Measurements from ENCODE around the gene MCC.

Gene MCC

DNA sequence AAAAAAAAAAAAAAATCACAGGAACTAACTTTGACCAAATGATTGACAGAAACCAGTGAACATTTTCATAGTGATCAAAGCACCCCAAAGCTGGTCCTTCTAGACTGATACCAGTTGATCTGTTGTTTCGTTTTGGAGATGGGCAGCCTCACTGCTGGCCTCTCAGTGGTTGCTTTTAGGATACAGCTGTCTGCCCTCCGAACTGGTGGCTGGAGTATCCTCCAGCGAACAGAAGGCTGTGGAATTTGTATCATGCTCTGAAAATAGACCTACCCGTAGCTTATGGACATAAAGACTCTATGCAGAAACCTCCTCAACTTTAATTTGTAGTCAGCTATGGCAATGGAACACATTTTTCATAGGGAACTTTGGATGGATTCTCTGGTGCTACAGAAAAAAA, 462.7 kb downstream of the MCC start:
- ATAC-seq (replicated peaks) = no peak
- no peaks in the 10 kb centered on the region for H3K27me3 Mint-ChIP-seq
- peaks cover 26% of the 10 kb centered on the region for H3K36me3 Mint-ChIP-seq (ENCODE audit: insufficient read depth)
- H3K27ac Mint-ChIP-seq = no peak overlapping the region
- H3K4me3 Mint-ChIP-seq = no peak overlapping the region
- H3K9me3 Mint-ChIP-seq = no peaks in the 10 kb centered on the region
- no peak for DNase-seq
- H3K4me1 Mint-ChIP-seq (ENCODE audit: low read depth in 2 of 2) = peaks cover 24 to 28% of the 10 kb centered on the region in 2 donors

DNA sequence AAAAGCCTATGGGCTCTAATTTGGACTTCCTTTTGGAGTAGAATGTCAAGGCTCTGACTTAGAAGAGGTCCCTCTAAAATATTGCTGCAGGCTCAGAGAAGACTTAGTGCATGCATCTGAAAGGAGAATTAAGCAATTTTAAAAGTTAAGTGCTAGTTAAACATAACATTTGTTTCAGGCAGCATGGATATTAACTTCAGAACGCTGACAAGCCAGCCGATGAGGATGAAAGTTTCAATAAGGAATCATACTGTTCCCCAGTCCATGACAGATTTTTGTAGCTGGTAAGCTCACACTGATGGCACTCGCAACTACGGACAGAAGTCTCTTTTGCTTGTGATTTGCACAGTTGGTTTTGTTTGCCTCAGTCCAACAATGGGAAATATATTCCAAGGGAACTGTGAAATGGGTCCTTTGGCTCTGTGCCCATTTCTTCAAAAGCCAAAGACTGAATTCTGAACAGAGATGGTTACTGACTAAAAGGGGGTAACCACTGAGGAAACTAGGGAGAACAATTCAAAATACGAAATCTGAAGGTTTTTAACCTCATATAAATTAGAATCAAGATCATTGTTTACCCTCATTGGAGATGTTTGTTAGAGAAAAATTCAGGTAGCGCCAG, 464.1 kb downstream of the MCC start:
- Mint-ChIP-seq H3K27me3 (no peaks in the 10 kb centered on the region), H3K27ac (peak overlapping the region; percentile 80 to 88), H3K4me3 (no peak overlapping the region), H3K36me3 (ENCODE audit: insufficient read depth) (peaks cover 29% of the 10 kb centered on the region), H3K4me1 (ENCODE audit: low read depth in 2 of 2) (peaks cover 27 to 34% of the 10 kb centered on the region in 2 donors), H3K9me3 (no peaks in the 10 kb centered on the region)
- ATAC-seq (replicated peaks) (no peak), DNase-seq (no peak)

DNA sequence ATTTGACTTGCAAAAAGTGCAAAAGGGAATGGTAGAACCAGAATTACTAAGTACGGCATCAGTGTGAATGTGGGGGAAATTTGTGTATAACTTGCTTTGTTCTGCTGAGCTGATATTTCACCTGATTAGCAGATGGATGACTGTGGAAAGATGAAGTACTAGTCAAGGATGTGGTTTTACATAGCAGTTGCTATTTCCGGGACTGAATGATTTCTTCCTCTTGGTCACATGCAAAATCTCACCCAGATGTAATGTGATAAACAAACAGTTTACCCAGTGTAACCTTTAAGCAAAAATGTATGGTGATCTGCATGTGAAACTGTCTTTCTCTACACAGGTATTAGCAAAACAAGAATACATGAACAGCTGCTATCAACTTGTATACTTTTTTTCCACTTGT, 465.6 kb downstream of the MCC start:
- peak overlapping the region; percentile 50 to 71 for H3K4me3 Mint-ChIP-seq
- peak; percentile 4 to 23 (median 10) for DNase-seq

DNA sequence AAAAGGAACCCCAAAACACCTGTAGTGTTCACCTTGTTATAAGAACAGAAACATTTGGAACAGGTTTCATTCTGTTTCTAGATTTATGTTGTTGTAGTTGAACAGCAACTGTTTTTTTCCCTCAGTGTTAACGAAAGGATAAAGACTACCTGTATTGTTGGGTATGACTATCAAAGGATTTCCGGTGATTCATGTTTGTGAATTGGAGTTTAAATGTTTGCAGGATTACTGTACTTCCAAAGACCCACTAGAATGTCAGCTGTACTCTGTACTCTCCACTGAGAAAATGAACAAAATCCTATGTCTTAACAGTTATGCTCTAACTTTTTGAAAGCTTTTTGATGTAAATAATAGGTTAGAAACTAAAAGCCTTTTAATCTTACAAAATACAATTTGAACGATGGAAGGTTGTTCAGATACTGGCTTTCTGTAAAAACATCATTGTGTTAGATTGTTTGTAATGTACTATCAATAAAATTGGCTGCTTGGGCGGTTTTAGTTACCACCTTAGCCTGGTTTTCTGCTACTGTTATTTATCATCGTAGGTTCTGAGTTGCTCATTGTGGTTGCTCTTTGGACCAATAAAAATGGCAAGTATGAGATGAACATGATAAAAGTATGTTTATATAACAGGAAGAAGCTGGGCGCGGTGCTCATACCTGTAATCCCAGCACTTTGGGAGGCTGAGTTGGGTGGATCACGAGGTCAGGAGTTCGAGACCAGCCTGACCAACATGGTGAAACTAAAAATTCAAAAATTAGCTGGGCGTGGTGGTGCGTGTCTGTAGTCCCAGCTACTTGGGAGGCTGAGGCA, 467.6 kb downstream of the MCC start:
- H3K4me1 Mint-ChIP-seq (ENCODE audit: low read depth in 2 of 2) = peaks cover 33 to 56% of the 10 kb centered on the region in 2 donors
- no peaks in the 10 kb centered on the region for H3K27me3 Mint-ChIP-seq
- H3K27ac Mint-ChIP-seq = peak overlapping the region in 1 of 2 donors; percentile 71
- DNase-seq (no peak), ATAC-seq (replicated peaks) (no peak)
- H3K9me3 Mint-ChIP-seq = no peaks in the 10 kb centered on the region
- peak overlapping the region in 1 of 2 donors; percentile 47 for H3K4me3 Mint-ChIP-seq
- peaks cover 25% of the 10 kb centered on the region for H3K36me3 Mint-ChIP-seq (ENCODE audit: insufficient read depth)

More for the DNA sequence above, 465.6 kb downstream of the MCC start:
- H3K36me3 Mint-ChIP-seq (ENCODE audit: insufficient read depth) = peaks cover 25% of the 10 kb centered on the region
- no peaks in the 10 kb centered on the region for H3K9me3 Mint-ChIP-seq
- no peaks in the 10 kb centered on the region for H3K27me3 Mint-ChIP-seq
- H3K4me1 Mint-ChIP-seq (ENCODE audit: low read depth in 2 of 2) = peaks cover 29 to 47% of the 10 kb centered on the region in 2 donors
- H3K27ac Mint-ChIP-seq = peak overlapping the region; percentile 80 to 88
- ATAC-seq (replicated peaks) = peak; percentile 96

DNA sequence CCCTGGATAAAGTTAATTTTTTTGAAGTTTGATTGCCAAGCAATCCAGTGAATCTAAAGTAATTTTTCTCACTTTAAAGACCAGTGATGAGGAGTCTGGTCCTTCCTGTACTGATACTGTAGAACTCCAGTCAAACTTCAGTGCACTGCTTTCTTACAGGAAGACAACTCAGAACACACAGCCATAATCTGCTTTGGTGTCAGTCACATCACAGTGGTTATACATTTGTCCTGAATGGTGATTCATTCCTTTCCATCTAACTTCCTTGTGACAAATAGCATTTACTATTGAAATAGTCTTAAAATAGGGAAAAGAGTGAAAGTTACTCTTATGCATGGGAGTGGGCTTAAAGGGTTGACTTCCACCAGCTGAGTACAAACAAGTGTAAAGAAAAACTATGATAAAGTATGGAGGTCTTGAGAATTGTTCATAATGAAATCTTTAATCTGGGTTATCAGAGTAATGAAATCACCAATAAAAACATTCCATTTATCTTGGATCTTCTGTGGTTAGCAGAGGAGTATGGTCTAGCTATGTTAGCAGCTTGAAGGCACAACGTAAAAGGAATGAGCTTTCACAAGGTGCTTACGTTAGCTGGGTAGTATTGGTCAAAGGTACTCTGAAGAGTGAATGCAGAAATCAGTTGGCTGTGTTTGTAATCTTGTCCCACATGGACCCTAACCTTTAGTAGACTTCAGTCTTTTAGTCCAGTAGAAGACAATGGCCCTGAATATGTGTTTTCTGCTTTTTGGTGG, 470.2 kb downstream of the MCC start:
- no peaks in the 10 kb centered on the region for H3K9me3 Mint-ChIP-seq
- H3K36me3 Mint-ChIP-seq (ENCODE audit: insufficient read depth) = peaks cover 36% of the 10 kb centered on the region
- ATAC-seq (replicated peaks) (no peak), DNase-seq (no peak)
- peaks cover 27 to 59% of the 10 kb centered on the region in 2 donors for H3K4me1 Mint-ChIP-seq (ENCODE audit: low read depth in 2 of 2)
- H3K4me3 Mint-ChIP-seq = no peak overlapping the region
- no peak overlapping the region for H3K27ac Mint-ChIP-seq
- no peaks in the 10 kb centered on the region for H3K27me3 Mint-ChIP-seq

DNA sequence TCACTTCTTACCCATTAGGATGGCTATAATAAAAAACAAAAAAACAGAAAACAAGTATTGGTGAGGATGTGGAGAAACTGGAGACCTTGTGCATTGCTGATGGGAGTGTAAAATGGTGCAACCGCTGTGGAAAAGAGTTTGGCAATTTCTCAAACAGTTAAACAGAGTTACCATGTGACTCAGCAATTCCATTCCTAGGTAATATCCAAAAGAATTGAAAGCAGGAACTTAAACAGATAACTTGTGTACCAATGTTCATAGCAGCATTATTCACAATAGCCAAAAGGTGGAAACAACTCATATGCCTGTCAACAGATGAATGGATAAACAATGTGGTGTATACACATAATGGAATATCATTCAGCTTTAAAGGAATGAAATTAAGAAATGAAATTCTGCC, 482.8 kb downstream of the MCC start:
- H3K27me3 Mint-ChIP-seq = no peaks in the 10 kb centered on the region
- DNase-seq (no peak), ATAC-seq (replicated peaks) (no peak)
- no peaks in the 10 kb centered on the region for H3K9me3 Mint-ChIP-seq
- H3K4me3 Mint-ChIP-seq = no peak overlapping the region
- H3K27ac Mint-ChIP-seq = peak overlapping the region in 1 of 2 donors; percentile 13
- H3K4me1 Mint-ChIP-seq (ENCODE audit: low read depth in 2 of 2) = peaks cover 0 to 4% of the 10 kb centered on the region in 2 donors
- H3K36me3 Mint-ChIP-seq (ENCODE audit: insufficient read depth) = peaks cover 85% of the 10 kb centered on the region

DNA sequence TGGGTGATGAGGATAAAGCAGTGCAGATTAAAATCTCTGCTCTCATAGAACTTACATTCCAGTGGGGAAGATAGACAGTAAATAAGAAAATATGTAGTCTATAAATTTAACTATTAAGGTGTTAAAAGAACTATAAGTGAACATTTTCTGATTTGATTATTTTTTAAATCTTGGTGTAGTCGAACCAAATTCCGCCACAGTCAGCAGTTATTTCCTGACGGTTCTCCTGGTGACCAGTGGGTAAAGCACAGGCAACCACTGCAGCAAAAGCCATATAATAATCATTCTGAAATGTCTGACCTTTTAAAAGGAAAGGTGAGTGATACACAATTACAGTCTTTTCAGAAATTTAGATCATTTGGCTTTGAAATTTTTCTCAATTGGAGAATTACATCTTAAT, 484.5 kb downstream of the MCC start:
- no peaks in the 10 kb centered on the region for H3K9me3 Mint-ChIP-seq
- no peak for DNase-seq
- no peak overlapping the region for H3K27ac Mint-ChIP-seq
- peaks cover 0 to 4% of the 10 kb centered on the region in 2 donors for H3K4me1 Mint-ChIP-seq (ENCODE audit: low read depth in 2 of 2)
- H3K27me3 Mint-ChIP-seq = no peaks in the 10 kb centered on the region
- H3K4me3 Mint-ChIP-seq = no peak overlapping the region
- peaks cover 79% of the 10 kb centered on the region for H3K36me3 Mint-ChIP-seq (ENCODE audit: insufficient read depth)
- no peak for ATAC-seq (replicated peaks)

DNA sequence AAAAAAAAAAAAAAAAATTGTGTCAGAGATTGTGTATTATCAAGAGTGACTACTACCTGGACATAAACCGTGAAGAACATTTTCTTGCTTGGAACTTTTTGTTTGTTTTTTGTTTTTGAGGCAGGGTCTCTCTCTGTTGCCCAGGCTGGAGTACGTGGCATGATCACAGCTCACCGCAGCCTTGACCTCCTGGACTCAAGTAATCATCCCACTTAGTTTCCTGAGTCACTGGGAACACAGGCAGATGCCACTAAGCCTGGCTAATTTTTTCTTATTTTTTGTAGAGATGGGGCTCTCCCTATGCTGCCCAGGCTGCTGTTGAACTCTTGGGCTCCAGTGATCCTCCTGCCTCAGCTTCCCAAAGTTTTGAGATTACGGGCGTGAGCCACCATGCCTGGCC, 485.8 kb downstream of the MCC start:
- Mint-ChIP-seq H3K4me3 (no peak overlapping the region), H3K36me3 (ENCODE audit: insufficient read depth) (peaks cover 75% of the 10 kb centered on the region)

DNA sequence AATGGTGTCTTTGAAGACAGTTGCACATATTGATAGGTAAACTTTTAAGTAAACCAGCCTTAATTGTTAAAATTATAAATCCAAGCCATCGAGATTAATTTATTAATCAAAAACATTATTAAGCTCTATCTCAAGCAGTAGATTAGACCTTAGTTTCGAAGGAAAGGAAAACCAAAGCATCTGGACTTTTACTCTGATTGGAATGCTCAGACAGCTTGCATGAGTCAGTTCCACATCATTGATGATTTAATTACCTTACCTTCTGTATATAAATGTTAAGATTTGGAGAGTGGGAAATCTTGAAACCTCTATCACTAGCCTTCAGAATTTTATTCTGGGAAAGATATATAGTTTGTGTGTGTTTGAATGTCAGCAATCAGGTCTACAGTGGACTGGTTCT, 487.8 kb downstream of the MCC start:
- Mint-ChIP-seq H3K4me1 (ENCODE audit: low read depth in 2 of 2) (peaks cover 2 to 15% of the 10 kb centered on the region in 2 donors), H3K9me3 (no peaks in the 10 kb centered on the region), H3K4me3 (no peak overlapping the region), H3K27ac (no peak overlapping the region), H3K36me3 (ENCODE audit: insufficient read depth) (peaks cover 73% of the 10 kb centered on the region), H3K27me3 (no peaks in the 10 kb centered on the region)
- ATAC-seq (replicated peaks) (no peak), DNase-seq (no peak)

More for the DNA sequence above, 485.8 kb downstream of the MCC start:
- H3K4me1 Mint-ChIP-seq (ENCODE audit: low read depth in 2 of 2) = peaks cover 0 to 10% of the 10 kb centered on the region in 2 donors
- DNase-seq (no peak), ATAC-seq (replicated peaks) (no peak)
- H3K27me3 Mint-ChIP-seq = no peaks in the 10 kb centered on the region
- H3K9me3 Mint-ChIP-seq = no peaks in the 10 kb centered on the region
- no peak overlapping the region for H3K27ac Mint-ChIP-seq

DNA sequence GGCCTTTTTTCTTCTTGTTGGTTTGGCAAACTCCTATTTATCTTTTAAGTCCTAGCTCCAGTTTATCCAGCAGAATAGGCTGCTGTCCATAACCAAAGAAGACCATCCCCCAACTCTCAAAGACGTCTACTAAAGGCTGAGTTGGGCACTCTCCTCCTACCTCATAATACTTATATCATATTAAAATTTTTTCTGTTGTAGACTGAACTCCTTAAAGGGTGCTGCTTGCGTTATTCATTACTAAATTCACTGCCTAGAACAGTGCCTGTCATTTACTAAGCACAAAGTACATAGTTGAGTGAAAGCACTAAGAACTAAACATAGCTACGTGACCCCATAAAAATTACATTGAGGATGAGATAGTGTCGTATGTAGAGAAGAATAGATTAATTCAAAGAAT, 490.0 kb downstream of the MCC start:
- peak overlapping the region in 1 of 2 donors; percentile 53 for H3K27ac Mint-ChIP-seq
- H3K4me3 Mint-ChIP-seq = no peak overlapping the region
- ATAC-seq (replicated peaks) = no peak
- H3K9me3 Mint-ChIP-seq = no peaks in the 10 kb centered on the region
- no peaks in the 10 kb centered on the region for H3K27me3 Mint-ChIP-seq
- peaks cover 2 to 11% of the 10 kb centered on the region in 2 donors for H3K4me1 Mint-ChIP-seq (ENCODE audit: low read depth in 2 of 2)
- H3K36me3 Mint-ChIP-seq (ENCODE audit: insufficient read depth) = peaks cover 60% of the 10 kb centered on the region
- no peak for DNase-seq

DNA sequence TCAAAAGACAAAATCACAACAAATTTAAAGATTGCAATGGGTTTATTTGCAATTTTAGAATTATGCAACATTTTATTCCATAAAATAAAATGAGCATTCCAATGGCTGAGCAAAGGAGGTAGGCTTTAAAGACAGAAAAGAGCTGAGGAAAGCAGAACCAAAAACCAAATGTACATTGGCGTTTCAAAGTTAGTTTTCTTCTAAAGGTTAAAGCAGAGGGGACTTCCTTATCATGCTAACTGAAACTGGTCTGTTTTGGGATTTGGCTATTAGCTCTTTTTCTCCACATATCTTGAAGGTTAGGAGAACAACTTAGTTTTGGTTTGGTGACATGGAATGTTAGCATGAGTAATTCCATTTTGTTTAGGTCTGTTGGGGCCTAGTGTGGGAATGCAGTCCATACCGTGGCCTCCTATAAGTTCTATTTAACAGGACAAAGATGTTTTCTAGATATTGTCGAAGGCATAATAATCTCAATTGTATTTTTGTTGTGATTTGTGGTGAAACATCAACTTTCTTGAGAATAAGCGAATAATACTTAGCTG, 491.4 kb downstream of the MCC start:
- no peak overlapping the region for H3K27ac Mint-ChIP-seq

DNA sequence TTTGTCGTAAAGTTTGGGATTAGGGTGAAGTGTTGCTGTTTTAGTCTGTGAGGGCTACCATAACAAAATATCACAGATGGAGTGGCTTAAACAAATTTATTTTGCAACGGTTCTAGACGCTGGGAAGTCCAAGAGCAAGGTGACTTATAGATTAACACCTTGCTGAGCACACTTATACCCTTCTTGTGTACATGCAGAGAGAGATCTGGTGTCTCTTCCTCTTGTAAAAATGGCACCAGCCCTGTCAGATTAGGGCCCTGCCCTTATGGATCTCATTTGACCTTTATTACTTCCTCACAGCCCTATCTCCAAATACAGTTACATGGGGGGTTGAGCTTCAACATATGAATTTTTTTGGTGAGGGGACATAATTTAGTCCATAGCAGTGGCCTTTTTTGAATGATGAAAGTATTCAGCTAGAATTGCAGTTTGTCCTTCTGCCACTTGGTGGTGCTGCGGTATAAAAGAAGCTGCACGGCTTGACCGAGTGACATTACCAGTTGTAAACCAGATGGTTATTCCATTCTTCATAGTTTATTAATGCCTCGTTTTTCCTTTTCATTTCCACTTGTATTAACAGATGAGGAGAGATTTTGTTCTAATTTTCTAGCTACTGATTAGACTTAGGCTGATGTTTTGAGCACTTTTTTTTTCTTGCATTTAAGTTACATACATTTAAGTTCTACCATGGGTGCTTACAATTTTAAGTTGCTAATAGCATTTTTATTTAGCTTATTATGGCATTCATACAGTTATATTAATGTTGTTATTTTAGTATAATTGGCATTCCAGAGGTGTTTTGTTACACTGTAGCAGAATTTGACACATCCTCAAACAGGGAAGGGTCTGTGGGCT, 492.3 kb downstream of the MCC start:
- ATAC-seq (replicated peaks) (peak; percentile 81), DNase-seq (peak; percentile 74 to 85 (median 78))
- no peak overlapping the region for H3K4me3 Mint-ChIP-seq
- H3K36me3 Mint-ChIP-seq (ENCODE audit: insufficient read depth) = peaks cover 54% of the 10 kb centered on the region
- H3K4me1 Mint-ChIP-seq (ENCODE audit: low read depth in 2 of 2) = peaks cover 6 to 18% of the 10 kb centered on the region in 2 donors
- H3K9me3 Mint-ChIP-seq = no peaks in the 10 kb centered on the region
- peak overlapping the region; percentile 7 to 86 for H3K27ac Mint-ChIP-seq
- no peaks in the 10 kb centered on the region for H3K27me3 Mint-ChIP-seq

More for the DNA sequence above, 491.4 kb downstream of the MCC start:
- H3K4me1 Mint-ChIP-seq (ENCODE audit: low read depth in 2 of 2) = peaks cover 3 to 12% of the 10 kb centered on the region in 2 donors
- H3K4me3 Mint-ChIP-seq = no peak overlapping the region
- no peak for ATAC-seq (replicated peaks)
- no peak for DNase-seq
- H3K9me3 Mint-ChIP-seq = no peaks in the 10 kb centered on the region
- H3K27me3 Mint-ChIP-seq = no peaks in the 10 kb centered on the region
- H3K36me3 Mint-ChIP-seq (ENCODE audit: insufficient read depth) = peaks cover 59% of the 10 kb centered on the region
